H1 (cell line): ENCODE data around the gene FKBP1A. TPM values are rescaled to one million over a fixed set of nuclear protein-coding genes. Genes with fewer than 3 reads are reported as not detected.
A peak's percentile ranks its signal among the peaks of the same experiment; 100 is the strongest.

ENCODE experiments used
- CTCF ChIA-PET: fragments of 300-600 bp; sonication (Branson Sonifier 250); formaldehyde crosslinking; loops from one replicate; lab custom pipeline; 2021; ENCODE audit not compliant: partially characterized antibody; lab: Charles Lee
- POLR2A ChIA-PET: fragments of 300-600 bp; sonication (Branson Sonifier 250); formaldehyde crosslinking; loops from one replicate; lab custom pipeline; 2021; ENCODE audit warnings: inconsistent platforms; ENCODE audit not compliant: partially characterized antibody; lab: Charles Lee
- DNase-seq, 2 experiments: peaks; one replicate each; pipeline versions ENCODE4 v3.0.0 to v3.0.0-alpha.2; 2010 to 2022; ENCODE audit warnings: low spot score in 2 of 2, low read depth in 1 of 2, mixed read lengths in 1 of 2
- FAIRE-seq: peaks from 2 replicates; lab custom pipeline; 2011; peaks lifted over from hg19 to GRCh38; lab: Jason Lieb, UNC
- H2AFZ ChIP-seq: 2 replicates; pipeline ENCODE4 v1.8.1; 2012; ENCODE audit warnings: low read length, inconsistent platforms
- H2AK5ac ChIP-seq: 2 replicates; pipeline ENCODE4 v1.6.1; 2013; ENCODE audit warnings: low read depth, low read length
- H2BK120ac ChIP-seq: replicated peaks from 2 replicates; pipeline ENCODE3; 2013; ENCODE audit warnings: low read depth, low read length, inconsistent platforms
- H2BK12ac ChIP-seq: 2 replicates; pipeline ENCODE4 v1.6.1; 2013; ENCODE audit warnings: low read depth, low read length
- H2BK15ac ChIP-seq: 2 replicates; pipeline ENCODE4 v1.6.1; 2013; ENCODE audit warnings: low read length
- H2BK20ac ChIP-seq: 2 replicates; pipeline ENCODE4 v1.6.1; 2013; ENCODE audit warnings: low read length
- H2BK5ac ChIP-seq: 2 replicates; pipeline ENCODE4 v1.6.1; 2013; ENCODE audit warnings: low read depth, low read length
- H3K14ac ChIP-seq: 2 replicates; pipeline ENCODE4 v1.6.1; 2013; ENCODE audit warnings: inconsistent platforms; ENCODE audit not compliant: insufficient read length
- H3K18ac ChIP-seq: 2 replicates; pipeline ENCODE4 v1.6.1; 2013; ENCODE audit warnings: low read length; ENCODE audit errors: extremely low read depth
- H3K23ac ChIP-seq: 2 replicates; pipeline ENCODE4 v1.6.1; 2013; ENCODE audit warnings: inconsistent platforms; ENCODE audit not compliant: insufficient read length
- H3K23me2 ChIP-seq: 2 replicates; pipeline ENCODE4 v1.6.1; 2013; ENCODE audit warnings: low read depth, low read length
- H3K27ac ChIP-seq: 2 replicates; pipeline ENCODE4 v1.6.1; 2011; ENCODE audit warnings: low read depth, low read length, inconsistent platforms
- H3K27me3 ChIP-seq, 4 experiments: replicated peaks in 1 of 4; 1 replicate in 1 of 4; 2 replicates in 3 of 4; pipeline versions ENCODE4 v1.6.1 to v1.8.1; 2011 to 2013; ENCODE audit warnings: low read length in 3 of 4, mild to moderate bottlenecking in 3 of 4, inconsistent platforms in 2 of 4, mixed read lengths in 2 of 4, moderate library complexity in 1 of 4; ENCODE audit not compliant: control insufficient read depth in 3 of 4, insufficient read depth in 3 of 4; ENCODE audit errors: extremely low read depth in 1 of 4
- H3K36me3 ChIP-seq, 4 experiments: 2 replicates each; pipeline versions ENCODE4 v1.6.1 to v1.8.1; 2011 to 2013; ENCODE audit warnings: mild to moderate bottlenecking in 4 of 4, low read length in 3 of 4, moderate library complexity in 2 of 4, control low read depth in 1 of 4, inconsistent platforms in 1 of 4; ENCODE audit not compliant: insufficient read depth in 4 of 4, control insufficient read depth in 2 of 4
- H3K4ac ChIP-seq: replicated peaks from 2 replicates; pipeline ENCODE3; 2013; ENCODE audit warnings: low read length, low read depth, mixed read lengths, inconsistent platforms; ENCODE audit not compliant: insufficient read length
- H3K4me1 ChIP-seq, 4 experiments: replicated peaks in 1 of 4; 1 replicate in 1 of 4; 2 replicates in 3 of 4; pipeline versions ENCODE4 v1.6.1 to v1.8.1; 2011 to 2013; ENCODE audit warnings: low read length in 3 of 4, inconsistent platforms in 2 of 4, mixed read lengths in 1 of 4; ENCODE audit not compliant: insufficient read depth in 4 of 4, control insufficient read depth in 3 of 4
- H3K4me2 ChIP-seq, 2 experiments: 2 replicates each; pipeline versions ENCODE4 v1.6.1 to v1.8.1; 2011 to 2013; ENCODE audit warnings: low read depth in 2 of 2, low read length in 2 of 2, control low read depth in 1 of 2, inconsistent platforms in 1 of 2, mild to moderate bottlenecking in 1 of 2; ENCODE audit not compliant: insufficient read depth in 1 of 2
- H3K4me3 ChIP-seq, 4 experiments: fragments of 200-600, 300-600 bp in 1 of 4; sonication (generic), shearing (Covaris generic), sonication (Bioruptor Twin) in 1 of 4; 2 replicates each; pipeline versions ENCODE4 v1.5.1 to v1.8.1; 2011 to 2016; ENCODE audit warnings: low read length in 4 of 4, low read depth in 3 of 4, control low read depth in 2 of 4, inconsistent platforms in 2 of 4, mild to moderate bottlenecking in 2 of 4, mixed read lengths in 1 of 4, moderate library complexity in 1 of 4; ENCODE audit not compliant: insufficient read depth in 2 of 4; ENCODE audit errors: extremely low read depth in 1 of 4
- H3K56ac ChIP-seq: replicated peaks from 2 replicates; pipeline ENCODE3; 2013; ENCODE audit warnings: low read depth, mild to moderate bottlenecking, mixed read lengths, low read length, inconsistent platforms; ENCODE audit not compliant: insufficient read length
- H3K79me1 ChIP-seq: 2 replicates; pipeline ENCODE4 v1.6.1; 2013; ENCODE audit warnings: low read depth, low read length, control low read depth
- H3K79me2 ChIP-seq, 2 experiments: 2 replicates each; pipeline versions ENCODE4 v1.6.1 to v1.8.1; 2012 to 2013; ENCODE audit warnings: low read length in 2 of 2, mild to moderate bottlenecking in 2 of 2, inconsistent platforms in 1 of 2; ENCODE audit not compliant: insufficient read depth in 2 of 2, control insufficient read depth in 1 of 2
- H3K9ac ChIP-seq, 4 experiments: replicated peaks in 1 of 4; 1 replicate in 1 of 4; 2 replicates in 3 of 4; pipeline versions ENCODE4 v1.6.1 to v1.8.1; 2011 to 2013; ENCODE audit warnings: low read depth in 3 of 4, low read length in 3 of 4, control low read depth in 2 of 4, mild to moderate bottlenecking in 2 of 4, moderate library complexity in 2 of 4, inconsistent platforms in 1 of 4; ENCODE audit errors: extremely low read depth in 1 of 4
- H3K9me3 ChIP-seq, 2 experiments: 2 replicates each; pipeline versions ENCODE4 v1.6.1 to v1.8.1; 2012 to 2013; ENCODE audit warnings: mild to moderate bottlenecking in 2 of 2, moderate library complexity in 2 of 2, control low read depth in 1 of 2, inconsistent platforms in 1 of 2, low read depth in 1 of 2, low read length in 1 of 2, mixed read lengths in 1 of 2; ENCODE audit not compliant: insufficient read depth in 2 of 2
- H4K20me1 ChIP-seq, 2 experiments: replicated peaks in 1 of 2; 2 replicates each; pipeline versions ENCODE3 to v1.8.1; 2011 to 2013; ENCODE audit warnings: inconsistent platforms in 2 of 2, low read length in 2 of 2, mild to moderate bottlenecking in 1 of 2; ENCODE audit not compliant: insufficient read depth in 2 of 2, control insufficient read depth in 1 of 2
- H4K5ac ChIP-seq: 2 replicates; pipeline ENCODE4 v1.6.1; 2013; ENCODE audit warnings: low read length, low read depth, mixed read lengths, inconsistent platforms; ENCODE audit not compliant: insufficient read length
- H4K8ac ChIP-seq: 2 replicates; pipeline ENCODE4 v1.8.0; 2013; ENCODE audit warnings: mild to moderate bottlenecking, moderate library complexity, low read length, inconsistent platforms; ENCODE audit not compliant: insufficient read depth; ENCODE audit errors: extremely low read depth
- H4K91ac ChIP-seq: replicated peaks from 2 replicates; pipeline ENCODE3; 2013; ENCODE audit warnings: low read length, mixed read lengths, inconsistent platforms; ENCODE audit not compliant: insufficient read length
- CTCF ChIP-seq, 3 experiments: IDR thresholded peaks; 1 replicate in 2 of 3; 2 replicates in 1 of 3; pipeline versions ENCODE4 v1.5.1 to v1.6.1; 2011; ENCODE audit warnings: low read length in 3 of 3, mild to moderate bottlenecking in 3 of 3, inconsistent platforms in 2 of 3, low read depth in 1 of 3, moderate library complexity in 1 of 3; ENCODE audit not compliant: insufficient read depth in 1 of 3; ENCODE audit errors: control extremely low read depth in 1 of 3
- EGR1 ChIP-seq: IDR thresholded peaks from 2 replicates; pipeline ENCODE4 v1.6.1; 2011; ENCODE audit warnings: low read depth, low read length, borderline replicate concordance
- NRF1 ChIP-seq: IDR thresholded peaks from 2 replicates; pipeline ENCODE4 v1.6.1; 2011; ENCODE audit warnings: mild to moderate bottlenecking, low read depth, low read length, improper control_type of control experiment
- TAF1 ChIP-seq: IDR thresholded peaks from 2 replicates; pipeline ENCODE4 v1.6.1; 2011; ENCODE audit warnings: mild to moderate bottlenecking, low read depth, low read length
- YY1 ChIP-seq: IDR thresholded peaks from 2 replicates; pipeline ENCODE4 v1.6.1; 2011; ENCODE audit warnings: low read depth, mild to moderate bottlenecking, low read length
- WGBS, 2 experiments: shearing (Covaris generic) in 1 of 2; methylation state at CpG; one replicate each; pipeline versions ENCODE4 v1.1.6 to v1.1.7; 2013 to 2015; ENCODE audit warnings: low lambda C conversion rate in 2 of 2, mixed read lengths in 2 of 2, inconsistent platforms in 1 of 2, low coverage in 1 of 2, missing lambda C conversion rate in 1 of 2; ENCODE audit not compliant: insufficient replicate concordance in 2 of 2, insufficient coverage in 1 of 2, insufficient read length in 1 of 2; ENCODE audit errors: extremely low coverage in 1 of 2, missing lambda C conversion rate in 1 of 2; 5-methylcytosine and 5-hydroxymethylcytosine counted together
- polyA plus RNA-seq, 7 experiments: library from polyadenylated mRNA; depleted of rRNA in 3 of 7; stranded (reverse) in 5 of 7; unstranded in 2 of 7; fragments of >200 nt in 5 of 7; fragments of 200-250 nt in 2 of 7; gene quantifications; 1 replicate in 5 of 7; 2 replicates in 1 of 7; 4 replicates in 1 of 7; pipeline versions ENCODE4 v1.2.1 to v1.2.3, GENCODE V29; 2011 to 2013; ENCODE audit warnings: missing spikeins in 2 of 7, mixed read lengths in 2 of 7
- total RNA-seq: library from RNA; stranded (reverse); fragmentation: NEBNext Ultra II Directional; extraction: Animal tissue kit (Norgen Biotek cat#: 25700); gene quantifications from 2 replicates; pipeline ENCODE4 v1.2.1, GENCODE V29; 2021

The FKBP1A gene
- total and polyA plus RNA-seq, 2 of the 8 experiments (the other 6 are each of a cell fraction or from before 2014, with no cell fraction given), result 250 to 685 TPM

- no peak overlapping the region for H3K4me3 ChIP-seq
- no peaks in the 10 kb centered on the region for H3K9me3 ChIP-seq
- no peak overlapping the region for H2BK20ac ChIP-seq
- H2AK5ac ChIP-seq, result no peak overlapping the region
- H4K8ac ChIP-seq, result no peak overlapping the region
- no peak overlapping the region for H3K14ac ChIP-seq
- no peak overlapping the region for H3K4me2 ChIP-seq
- H2BK15ac ChIP-seq, result no peak overlapping the region
- H4K20me1 ChIP-seq, result peaks cover 7 to 28% of the 10 kb centered on the region in 2 experiments
- H2AFZ ChIP-seq, result no peak overlapping the region
- peaks cover 13% of the 10 kb centered on the region for H3K79me1 ChIP-seq
- WGBS, 2 experiments, result 80% methylated on average over 4 of the region's 4 CpGs; no CpG with 5 or more reads in 1 of the 2 experiments
- FAIRE-seq, result no peak
- H3K4me1 ChIP-seq, result peaks cover 0 to 2% (median 0%) of the 10 kb centered on the region in 4 experiments; a peak in 3 of 7 replicates
- no peak overlapping the region for H3K4ac ChIP-seq
- POLR2A ChIA-PET, result interaction anchor here (0.6 kb wide), 2 partner anchors 48 to 480 kb away, joined by 3 read pairs; no protein-coding TSS in a partner anchor
- H3K23me2 ChIP-seq, result no peaks in the 10 kb centered on the region
- no peak overlapping the region for H3K9ac ChIP-seq
- H2BK120ac ChIP-seq, result no peak overlapping the region
- no peaks in the 10 kb centered on the region for H3K27me3 ChIP-seq
- no peak for TF ChIP-seq TAF1
- no peak for TF ChIP-seq NRF1
- no peak for TF ChIP-seq YY1
- no peak for TF ChIP-seq EGR1
- TF ChIP-seq CTCF (IDR thresholded peaks at IDR 0.05; ENCODE audit: control extremely low read depth in 1 of 3, insufficient read depth in 1 of 3, low read depth in 1 of 3, low read length in 3 of 3), result no peak
- TF ChIP-seq, all 59 proteins: peak for 0
- Histone ChIP-seq H2BK12ac (no peak overlapping the region), H3K56ac (no peak overlapping the region), H2BK5ac (no peak overlapping the region), H3K36me3 (peaks cover 0 to 3% (median 0%) of the 10 kb centered on the region in 4 experiments; a peak in 1 of 8 replicates), H3K18ac (no peak overlapping the region), H3K27ac (no peak overlapping the region), H4K91ac (no peak overlapping the region), H3K23ac (no peak overlapping the region), H4K5ac (no peak overlapping the region), H3K79me2 (peaks cover 3 to 13% of the 10 kb centered on the region in 2 experiments; a peak in 1 of 4 replicates)
- peak in 1 of 2 experiments; percentile 24 for DNase-seq
- CTCF ChIA-PET, result interaction anchor here (0.8 to 2.4 kb wide), 3 partner anchors 15 to 64 kb away, joined by 3 to 7 read pairs (median 4); no protein-coding TSS in a partner anchor
Measured at GRCh38 chr20:1334370-1334731, 58.5 kb downstream of the FKBP1A start.
